Transverse colon (tissue), 3 donors: Measurements from ENCODE around the gene SLC19A1.

ENCODE experiments used
- CTCF ChIP-seq, 5 experiments: fragments of 200-600 bp in 3 of 5; fragments of 450-650 bp in 2 of 5; sonication (generic) in 3 of 5; IDR thresholded peaks; 1 replicate in 2 of 5; 2 replicates in 3 of 5; pipeline ENCODE4 v1.5.1; 2016 to 2017; ENCODE audit warnings: antibody characterized with exemption in 5 of 5, inconsistent platforms in 3 of 5, mild to moderate bottlenecking in 2 of 5, moderate library complexity in 1 of 5
- EP300 ChIP-seq: sonication (generic); formaldehyde crosslinking; IDR thresholded peaks from one replicate; pipeline ENCODE4 v1.6.1; 2017; ENCODE audit warnings: antibody characterized with exemption, low read depth
- POLR2A ChIP-seq: fragments of 450-650 bp; IDR thresholded peaks from one replicate; pipeline ENCODE4 v1.6.1; 2016; ENCODE audit warnings: antibody characterized with exemption, mild to moderate bottlenecking, moderate library complexity

GRCh38 chr21:45476582-45476981 lies 65.7 kb downstream of the SLC19A1 start:
- no peak for TF ChIP-seq CTCF (IDR thresholded peaks at IDR 0.05)
- no peak for TF ChIP-seq POLR2A
- no peak for TF ChIP-seq EP300
